ENCODE measurements around the gene GPR132. TPM values are rescaled to one million over a fixed set of nuclear protein-coding genes. Genes with fewer than 3 reads are reported as not detected.
A peak's percentile ranks its signal among the peaks of the same experiment; 100 is the strongest.

The GPR132 gene
- total and polyA plus RNA-seq, 2 of the 13 experiments (the other 11 are each of a cell fraction or from before 2014, with no cell fraction given) = not detected

- TSS peak; percentile 15 for BruUV-seq (replicated peaks)
- ChIA-PET POLR2A (no interaction called here), CTCF (ENCODE audit: low intra/inter-chr PET ratio, low total read pairs) (no interaction called here)
- FAIRE-seq = no peak
- Histone ChIP-seq H3K36me3 (replicated peaks in 1 of 2; ENCODE audit: control insufficient read depth in 1 of 2, insufficient read depth in 2 of 2, low read length in 2 of 2) (peaks cover 13 to 29% of the 10 kb centered on the region in 2 experiments; a peak in 4 of 5 replicates), H3K27me3 (ENCODE audit: control insufficient read depth in 1 of 2, insufficient read depth in 2 of 2, low read length in 2 of 2) (no peaks in the 10 kb centered on the region), H3K79me2 (ENCODE audit: insufficient read depth, low read length) (peaks cover 36% of the 10 kb centered on the region), H3K9me3 (ENCODE audit: low read length) (no peaks in the 10 kb centered on the region), H3K27ac (ENCODE audit: extremely low read length, insufficient read depth, low read length) (no peak overlapping the region), H3K4me1 (ENCODE audit: insufficient read depth, low read length) (peaks cover 14% of the 10 kb centered on the region; the same call in 1 of the 2 replicates), H3K9ac (ENCODE audit: insufficient read depth, low read depth, low read length) (no peak overlapping the region), H3K4me3 (replicated peaks in 1 of 3; ENCODE audit: insufficient read depth in 1 of 3, low read depth in 2 of 3, low read length in 3 of 3) (no peak overlapping the region), H2AFZ (ENCODE audit: low read length) (no peak overlapping the region), H4K20me1 (ENCODE audit: insufficient read depth, low read length) (peaks cover 16% of the 10 kb centered on the region), H3K4me2 (ENCODE audit: low read depth, low read length) (no peak overlapping the region)
- TF ChIP-seq ZNF331 (CRISPR knock-in tag; IDR thresholded peaks at IDR 0.05) (no peak), TAF1 (CRISPR knock-in tag; IDR thresholded peaks at IDR 0.05) (no peak)
- DNase-seq (ENCODE audit: low spot score) = no peak
- WGBS (ENCODE audit: low lambda C conversion rate) = 94% methylated on average over 4 of the region's 4 CpGs
- in situ Hi-C loops (cut with HindIII; ENCODE audit: extremely low pct_ligation_motif_present, low pct_unique_long_range_greater_than_20kb) = no loop called here
- no peak for ATAC-seq
- intact Hi-C loops (cut with micrococcal nuclease; ENCODE audit: unreplicated experiment) = no loop called here
These were observed 55.1 kb downstream of the GPR132 start for GRCh38 chr14:105010106-105010505.

DNA sequence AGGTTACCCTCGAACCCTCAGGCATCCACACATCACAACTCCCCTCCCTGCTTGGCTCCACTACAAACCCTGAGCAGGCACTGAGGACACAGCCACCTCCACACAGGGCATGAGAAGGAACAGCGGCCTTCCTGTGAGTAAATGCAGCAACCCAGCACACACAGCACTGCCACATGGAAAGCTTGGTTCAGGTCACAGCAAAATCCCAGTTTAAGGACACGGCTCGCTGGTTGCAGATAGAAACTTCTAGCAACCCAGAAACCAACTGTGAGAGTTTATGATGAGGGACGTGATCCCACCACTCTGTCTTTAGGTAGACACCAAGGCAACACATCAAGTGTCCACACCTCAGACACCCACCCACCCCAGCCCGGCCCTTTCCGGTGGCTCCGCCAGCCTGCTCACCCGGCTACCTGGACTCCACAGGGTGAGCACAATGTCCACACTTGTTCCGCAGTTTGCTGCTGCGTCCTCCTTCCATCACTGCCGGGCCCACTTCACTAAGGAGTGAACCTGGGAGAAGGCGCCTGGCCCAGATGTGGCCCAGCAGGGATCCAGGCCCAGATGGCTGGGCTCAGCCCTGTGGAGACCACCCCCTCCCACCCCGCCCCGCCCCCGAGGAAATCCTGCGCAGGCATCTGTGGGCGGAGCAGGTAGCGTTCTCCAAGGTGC lies 57.5 kb downstream of the GPR132 start:
- no peaks in the 10 kb centered on the region for H3K27me3 ChIP-seq (ENCODE audit: control insufficient read depth in 1 of 2, insufficient read depth in 2 of 2, low read length in 2 of 2)
- WGBS (ENCODE audit: low lambda C conversion rate) = 96% methylated on average over 14 of the region's 19 CpGs
- no peaks in the 10 kb centered on the region for H3K9me3 ChIP-seq (ENCODE audit: low read length)
- DNase-seq (ENCODE audit: low spot score) (no peak), ATAC-seq (peak; percentile 7; the same call in 1 of the 3 replicates), FAIRE-seq (no peak)
- H3K4me1 ChIP-seq (ENCODE audit: insufficient read depth, low read length) = 0 out of 2 replicates have a peak, but pooled peaks cover 7% of the 10 kb centered on the region
- H3K4me2 ChIP-seq (ENCODE audit: low read depth, low read length) = no peak overlapping the region
- in situ Hi-C loops (cut with HindIII; ENCODE audit: extremely low pct_ligation_motif_present, low pct_unique_long_range_greater_than_20kb) = no loop called here
- no TSS peak for BruUV-seq (replicated peaks)
- H3K36me3 ChIP-seq (replicated peaks in 1 of 2; ENCODE audit: control insufficient read depth in 1 of 2, insufficient read depth in 2 of 2, low read length in 2 of 2) = peaks cover 13 to 28% of the 10 kb centered on the region in 2 experiments; a peak in 4 of 5 replicates
- H2AFZ ChIP-seq (ENCODE audit: low read length) = no peak overlapping the region
- TF ChIP-seq POLR2AphosphoS5 (IDR thresholded peaks at IDR 0.05; ENCODE audit: low read depth, low read length) = 0 out of 2 replicates have a peak, but pooled peaks have one; percentile 30
- 0 out of 2 replicates have a peak, but pooled peaks have one; percentile 25 for TF ChIP-seq ZFP91 (CRISPR knock-in tag; IDR thresholded peaks at IDR 0.05; ENCODE audit: borderline replicate concordance)
- no peak for TF ChIP-seq ZNF552 (CRISPR knock-in tag; IDR thresholded peaks at IDR 0.05; ENCODE audit: borderline replicate concordance)
- POLR2A ChIA-PET = no interaction called here
- no peak overlapping the region for H3K27ac ChIP-seq (ENCODE audit: extremely low read length, insufficient read depth, low read length)
- CTCF ChIA-PET (ENCODE audit: low intra/inter-chr PET ratio, low total read pairs) = interaction anchor here (0.8 kb wide), 1 partner anchor 38 kb away, joined by 3 read pairs; no protein-coding TSS in a partner anchor
- no peak overlapping the region for H3K4me3 ChIP-seq (replicated peaks in 1 of 3; ENCODE audit: insufficient read depth in 1 of 3, low read depth in 2 of 3, low read length in 3 of 3)
- intact Hi-C loops (cut with micrococcal nuclease; ENCODE audit: unreplicated experiment) = no loop called here
- 0 out of 2 replicates have a peak, but pooled peaks cover 6% of the 10 kb centered on the region for H4K20me1 ChIP-seq (ENCODE audit: insufficient read depth, low read length)
- no peak overlapping the region for H3K9ac ChIP-seq (ENCODE audit: insufficient read depth, low read depth, low read length)
- H3K79me2 ChIP-seq (ENCODE audit: insufficient read depth, low read length) = peaks cover 12% of the 10 kb centered on the region

Data from HepG2 (cell line).